HEK293 (cell line): ENCODE results near the gene PTPRN2.

Experiments used
- CTCF ChIA-PET: fragments of 350-600 bp; formaldehyde crosslinking; extraction: SDS; loops from one replicate; lab custom pipeline; 2021; ENCODE audit warnings: antibody characterized with exemption; lab: Yijun Ruan, JAX
- POLR2A ChIA-PET: fragments of 300-600 bp; formaldehyde crosslinking; extraction: SDS; loops from one replicate; lab custom pipeline; 2020; ENCODE audit warnings: antibody characterized with exemption, inconsistent platforms; lab: Yijun Ruan, JAX
- H3K27ac ChIP-seq: fragments of 200-500 bp; sonication (Bioruptor generic); 2 replicates; pipeline ENCODE4 v1.5.1; 2014; ENCODE audit warnings: low read depth, low read length, control low read depth, inconsistent platforms; ENCODE audit errors: extremely low read depth
- H3K36me3 ChIP-seq, 2 experiments: fragments of 200-500 bp in 1 of 2; sonication (Bioruptor generic) in 1 of 2; 1 replicate in 1 of 2; 2 replicates in 1 of 2; pipeline ENCODE4 v1.5.1; 2014 to 2017; ENCODE audit warnings: inconsistent platforms in 2 of 2, low read length in 2 of 2; ENCODE audit not compliant: control insufficient read depth in 2 of 2, insufficient read depth in 1 of 2
- H3K4me1 ChIP-seq: fragments of 200-500 bp; sonication (Bioruptor generic); 2 replicates; pipeline ENCODE4 v1.5.1; 2014; ENCODE audit warnings: mild to moderate bottlenecking, low read length, inconsistent platforms; ENCODE audit not compliant: control insufficient read depth, insufficient read depth
- H3K4me3 ChIP-seq: 2 replicates; pipeline ENCODE4 v1.5.1; 2011; ENCODE audit warnings: low read depth, mild to moderate bottlenecking, control low read depth, low read length, moderate library complexity
- H3K9me3 ChIP-seq: fragments of 200-500 bp; sonication (Bioruptor generic); 2 replicates; pipeline ENCODE4 v1.5.1; 2014; ENCODE audit warnings: low read depth, low read length, inconsistent platforms; ENCODE audit not compliant: control insufficient read depth, insufficient read depth
- FEZF1 ChIP-seq: fragments of 450-650 bp; formaldehyde crosslinking; IDR thresholded peaks from 2 replicates; pipeline ENCODE4 v1.5.1; 2016; ENCODE audit warnings: missing biosample characterization, missing genetic modification characterization
- GLI2 ChIP-seq: fragments of 450-650 bp; formaldehyde crosslinking; IDR thresholded peaks from 2 replicates; pipeline ENCODE4; 2017; ENCODE audit warnings: missing biosample characterization, missing genetic modification characterization, low read depth, borderline replicate concordance
- HOXC10 ChIP-seq: sonication (generic); formaldehyde crosslinking; IDR thresholded peaks from 2 replicates; pipeline ENCODE4 v1.8.1; 2023; ENCODE audit warnings: mild to moderate bottlenecking, missing genetic modification reagents
- OSR2 ChIP-seq: fragments of 450-650 bp; formaldehyde crosslinking; IDR thresholded peaks from 2 replicates; pipeline ENCODE4 v1.5.1; 2016; ENCODE audit warnings: missing biosample characterization, missing genetic modification characterization
- PRDM10 ChIP-seq: fragments of 450-650 bp; formaldehyde crosslinking; IDR thresholded peaks from 2 replicates; pipeline ENCODE4 v1.5.1; 2016; ENCODE audit warnings: missing biosample characterization, missing genetic modification characterization
- RBAK ChIP-seq: fragments of 450-650 bp; formaldehyde crosslinking; IDR thresholded peaks from 2 replicates; pipeline ENCODE4 v1.5.1; 2016; ENCODE audit warnings: missing biosample characterization, missing genetic modification characterization
- ZBTB1 ChIP-seq: fragments of 450-650 bp; formaldehyde crosslinking; IDR thresholded peaks from 2 replicates; pipeline ENCODE4 v1.5.1; 2016; ENCODE audit warnings: missing biosample characterization, missing genetic modification characterization
- ZBTB20 ChIP-seq: fragments of 450-650 bp; formaldehyde crosslinking; IDR thresholded peaks from 2 replicates; pipeline ENCODE4 v1.5.1; 2016; ENCODE audit warnings: missing biosample characterization, missing genetic modification characterization
- ZBTB21 ChIP-seq: fragments of 450-650 bp; formaldehyde crosslinking; IDR thresholded peaks from 2 replicates; pipeline ENCODE4 v1.5.1; 2017; ENCODE audit warnings: missing biosample characterization, missing genetic modification characterization
- ZBTB48 ChIP-seq: fragments of 450-650 bp; formaldehyde crosslinking; IDR thresholded peaks from 2 replicates; pipeline ENCODE4 v1.5.1; 2016; ENCODE audit warnings: missing biosample characterization, missing genetic modification characterization
- ZNF155 ChIP-seq: fragments of 450-650 bp; formaldehyde crosslinking; IDR thresholded peaks from 2 replicates; pipeline ENCODE4 v1.5.1; 2016; ENCODE audit warnings: missing biosample characterization, missing genetic modification characterization
- ZNF157 ChIP-seq: fragments of 450-650 bp; formaldehyde crosslinking; IDR thresholded peaks from 2 replicates; pipeline ENCODE4 v1.5.1; 2016; ENCODE audit warnings: missing biosample characterization, missing genetic modification characterization
- ZNF174 ChIP-seq: fragments of 450-650 bp; formaldehyde crosslinking; IDR thresholded peaks from 2 replicates; pipeline ENCODE4 v1.5.0; 2017; ENCODE audit warnings: missing biosample characterization, mild to moderate bottlenecking, missing genetic modification characterization
- ZNF184 ChIP-seq: fragments of 450-650 bp; IDR thresholded peaks from 2 replicates; pipeline ENCODE4 v1.5.1; 2018; ENCODE audit warnings: missing biosample characterization, mild to moderate bottlenecking, missing genetic modification characterization
- ZNF2 ChIP-seq: fragments of 450-650 bp; formaldehyde crosslinking; IDR thresholded peaks from 2 replicates; pipeline ENCODE4 v1.5.1; 2016; ENCODE audit warnings: missing biosample characterization, missing genetic modification characterization
- ZNF23 ChIP-seq: fragments of 450-650 bp; formaldehyde crosslinking; IDR thresholded peaks from 2 replicates; pipeline ENCODE4 v1.5.1; 2016; ENCODE audit warnings: missing biosample characterization, missing genetic modification characterization, borderline replicate concordance
- ZNF248 ChIP-seq: fragments of 450-650 bp; formaldehyde crosslinking; IDR thresholded peaks from 2 replicates; pipeline ENCODE4 v1.5.1; 2017; ENCODE audit warnings: missing biosample characterization, missing genetic modification characterization
- ZNF292 ChIP-seq: fragments of 450-650 bp; formaldehyde crosslinking; IDR thresholded peaks from 2 replicates; pipeline ENCODE4 v1.5.1; 2016; ENCODE audit warnings: low read depth, missing biosample characterization, missing genetic modification characterization, borderline replicate concordance
- ZNF324 ChIP-seq: fragments of 450-650 bp; formaldehyde crosslinking; IDR thresholded peaks from 2 replicates; pipeline ENCODE4 v1.5.1; 2016; ENCODE audit warnings: missing biosample characterization, missing genetic modification characterization
- ZNF341 ChIP-seq: fragments of 450-650 bp; formaldehyde crosslinking; IDR thresholded peaks from 2 replicates; pipeline ENCODE4; 2016; ENCODE audit warnings: low read depth, missing biosample characterization, missing genetic modification characterization
- ZNF350 ChIP-seq: fragments of 450-650 bp; formaldehyde crosslinking; IDR thresholded peaks from 2 replicates; pipeline ENCODE4 v1.5.0; 2017; ENCODE audit warnings: missing biosample characterization, mild to moderate bottlenecking, missing genetic modification characterization
- ZNF398 ChIP-seq: fragments of 450-650 bp; formaldehyde crosslinking; IDR thresholded peaks from 2 replicates; pipeline ENCODE4 v1.5.1; 2017; ENCODE audit warnings: missing biosample characterization, missing genetic modification characterization
- ZNF529 ChIP-seq: fragments of 450-650 bp; formaldehyde crosslinking; IDR thresholded peaks from 2 replicates; pipeline ENCODE4 v1.5.1; 2017; ENCODE audit warnings: missing genetic modification characterization, missing biosample characterization; ENCODE audit not compliant: insufficient replicate concordance
- ZNF544 ChIP-seq: fragments of 450-650 bp; formaldehyde crosslinking; IDR thresholded peaks from 2 replicates; pipeline ENCODE4 v1.5.0; 2017; ENCODE audit warnings: missing biosample characterization, missing genetic modification characterization
- ZNF548 ChIP-seq: fragments of 450-650 bp; formaldehyde crosslinking; IDR thresholded peaks from 2 replicates; pipeline ENCODE4 v1.5.1; 2016; ENCODE audit warnings: missing biosample characterization, missing genetic modification characterization
- ZNF571 ChIP-seq: fragments of 450-650 bp; formaldehyde crosslinking; IDR thresholded peaks from 2 replicates; pipeline ENCODE4 v1.5.0; 2017; ENCODE audit warnings: missing biosample characterization, missing genetic modification characterization
- ZNF621 ChIP-seq: fragments of 450-650 bp; formaldehyde crosslinking; IDR thresholded peaks from 2 replicates; pipeline ENCODE4 v1.5.1; 2017; ENCODE audit warnings: missing biosample characterization, missing genetic modification characterization
- ZNF624 ChIP-seq: fragments of 450-650 bp; formaldehyde crosslinking; IDR thresholded peaks from 2 replicates; pipeline ENCODE4 v1.5.1; 2017; ENCODE audit warnings: missing biosample characterization, missing genetic modification characterization
- ZNF626 ChIP-seq: fragments of 450-650 bp; sonication (Bioruptor Pico); formaldehyde crosslinking; IDR thresholded peaks from 2 replicates; pipeline ENCODE4 v1.5.1; 2018; ENCODE audit warnings: missing biosample characterization, missing genetic modification characterization, inconsistent platforms
- ZNF670 ChIP-seq: fragments of 450-650 bp; formaldehyde crosslinking; IDR thresholded peaks from 2 replicates; pipeline ENCODE4 v1.5.1; 2016; ENCODE audit warnings: missing biosample characterization, missing genetic modification characterization, low read depth
- ZNF747 ChIP-seq: fragments of 450-650 bp; formaldehyde crosslinking; IDR thresholded peaks from 2 replicates; pipeline ENCODE4 v1.5.1; 2016; ENCODE audit warnings: missing biosample characterization, missing genetic modification characterization
- ZSCAN23 ChIP-seq: fragments of 450-650 bp; formaldehyde crosslinking; IDR thresholded peaks from 2 replicates; pipeline ENCODE4 v1.5.1; 2016; ENCODE audit warnings: missing biosample characterization, missing genetic modification characterization
- ZSCAN5A ChIP-seq: fragments of 450-650 bp; formaldehyde crosslinking; IDR thresholded peaks from 2 replicates; pipeline ENCODE4 v1.5.1; 2016; ENCODE audit warnings: missing biosample characterization, missing genetic modification characterization

PTPRN2 gene

GRCh38 chr7:158473946-158474345, 113.7 kb downstream of the PTPRN2 start (continued):
- TF ChIP-seq ZNF529: no peak
- no peak for TF ChIP-seq ZNF248 (tag by site-specific recombination)
- no peak for TF ChIP-seq ZNF571
- no peak for TF ChIP-seq ZNF174
- no peak for TF ChIP-seq ZNF292 (tag by site-specific recombination)

- POLR2A ChIA-PET: no interaction called here
- CTCF ChIA-PET: no interaction called here
- no peak overlapping the region for H3K27ac ChIP-seq
- TF ChIP-seq ZNF350 (tag by site-specific recombination) (no peak), ZNF747 (tag by site-specific recombination) (no peak), ZNF341 (tag by site-specific recombination) (no peak), ZBTB48 (tag by site-specific recombination) (no peak), ZNF670 (tag by site-specific recombination) (no peak), ZNF155 (tag by site-specific recombination) (no peak), ZNF324 (tag by site-specific recombination) (no peak), GLI2 (tag by site-specific recombination) (no peak), ZSCAN23 (no peak), ZNF626 (tag by site-specific recombination) (no peak), ZSCAN5A (no peak), ZNF2 (tag by site-specific recombination) (no peak), ZNF548 (no peak), ZBTB21 (tag by site-specific recombination) (no peak), PRDM10 (tag by site-specific recombination) (no peak), ZNF621 (no peak), ZBTB1 (tag by site-specific recombination) (no peak), ZNF624 (no peak)
- H3K36me3 ChIP-seq: no peaks in the 10 kb centered on the region
- H3K4me1 ChIP-seq: no peaks in the 10 kb centered on the region
- no peak overlapping the region for H3K4me3 ChIP-seq
- H3K9me3 ChIP-seq: no peaks in the 10 kb centered on the region
These were observed 114.4 kb downstream of the PTPRN2 start for GRCh38 chr7:158473221-158473620.

GRCh38 chr7:158472596-158472995, 115.0 kb downstream of the PTPRN2 start:
- no peaks in the 10 kb centered on the region for H3K9me3 ChIP-seq
- no peaks in the 10 kb centered on the region for H3K4me1 ChIP-seq
- no peak overlapping the region for H3K4me3 ChIP-seq
- ChIA-PET CTCF (no interaction called here), POLR2A (no interaction called here)
- H3K36me3 ChIP-seq: no peaks in the 10 kb centered on the region
- H3K27ac ChIP-seq: no peak overlapping the region
- TF ChIP-seq FEZF1 (tag by site-specific recombination) (no peak), RBAK (tag by site-specific recombination) (no peak), ZNF544 (no peak), ZNF23 (no peak), ZNF2 (tag by site-specific recombination) (no peak), HOXC10 (no peak), ZNF157 (no peak), ZBTB20 (tag by site-specific recombination) (no peak), ZNF184 (tag by site-specific recombination) (no peak), OSR2 (no peak), ZNF398 (no peak)
